GM23338 (cell line): ENCODE results near the gene PCDHGA9. TPM values are rescaled to one million over a fixed set of nuclear protein-coding genes. Genes with fewer than 3 reads are reported as not detected.

Source experiments
- ATAC-seq: fragments of 200-7000 bp; cut with Tn5 transposase; 3 replicates; pipeline ENCODE4 v1.9.1; 2020
- DNase-seq: peaks from one replicate; pipeline ENCODE4 v3.0.0-alpha.2; 2015; ENCODE audit warnings: low spot score
- H2AFZ ChIP-seq: fragments of 200-600 bp; sonication (generic); 2 replicates; pipeline ENCODE4 v1.8.0; 2016; ENCODE audit warnings: antibody characterized with exemption, mild to moderate bottlenecking, moderate library complexity
- H3F3A ChIP-seq: fragments of 200-600 bp; sonication (generic); replicated peaks from 2 replicates; pipeline ENCODE4 v1.8.0; 2017; ENCODE audit warnings: antibody characterized with exemption, mixed run types, low read depth
- H3K27ac ChIP-seq: fragments of 200-600 bp; sonication (generic); 2 replicates; pipeline ENCODE4 v1.6.1; 2016; ENCODE audit warnings: low read depth
- H3K27me3 ChIP-seq: fragments of 200-600 bp; sonication (generic); 2 replicates; pipeline ENCODE4 v1.8.0; 2016; ENCODE audit warnings: mild to moderate bottlenecking, mixed run types, moderate library complexity; ENCODE audit not compliant: insufficient read depth
- H3K36me3 ChIP-seq: fragments of 200-600 bp; sonication (generic); 2 replicates; pipeline ENCODE4 v1.8.0; 2016; ENCODE audit warnings: mild to moderate bottlenecking; ENCODE audit not compliant: insufficient read depth
- H3K4me1 ChIP-seq: fragments of 200-600 bp; sonication (generic); 2 replicates; pipeline ENCODE4 v1.8.0; 2016; ENCODE audit warnings: mild to moderate bottlenecking, moderate library complexity; ENCODE audit not compliant: insufficient read depth
- H3K4me2 ChIP-seq: fragments of 200-600 bp; sonication (generic); 2 replicates; pipeline ENCODE4 v1.7.1; 2017; ENCODE audit warnings: mixed run types
- H3K4me3 ChIP-seq: fragments of 200-600 bp; sonication (generic); 2 replicates; pipeline ENCODE4 v1.6.1; 2016; ENCODE audit warnings: mixed run types
- H3K79me2 ChIP-seq: fragments of 200-600 bp; sonication (generic); replicated peaks from 2 replicates; pipeline ENCODE4 v1.8.0; 2017; ENCODE audit warnings: mild to moderate bottlenecking; ENCODE audit not compliant: insufficient read depth
- H3K9me2 ChIP-seq: fragments of 200-600 bp; sonication (generic); 2 replicates; pipeline ENCODE4 v1.8.0; 2017; ENCODE audit not compliant: insufficient read depth
- H4K20me1 ChIP-seq: fragments of 200-600 bp; sonication (generic); replicated peaks from 2 replicates; pipeline ENCODE4 v1.8.0; 2017; ENCODE audit warnings: mild to moderate bottlenecking; ENCODE audit not compliant: insufficient read depth
- H3K27ac Mint-ChIP-seq: 2 replicates; pipeline ENCODE4 v1.8.0; 2020; ENCODE audit warnings: inconsistent platforms, mild to moderate bottlenecking, moderate library complexity, mixed read lengths
- H3K27me3 Mint-ChIP-seq: 3 replicates; pipeline ENCODE4 v1.8.0; 2022; ENCODE audit warnings: low read depth, mild to moderate bottlenecking, moderate library complexity, mixed read lengths, inconsistent platforms; ENCODE audit not compliant: insufficient read depth, poor library complexity
- H3K36me3 Mint-ChIP-seq: 3 replicates; pipeline ENCODE4 v1.8.0; 2021; ENCODE audit warnings: low read depth, mild to moderate bottlenecking, inconsistent platforms, moderate library complexity, mixed read lengths
- H3K4me1 Mint-ChIP-seq: 3 replicates; pipeline ENCODE4 v1.8.0; 2020; ENCODE audit warnings: mild to moderate bottlenecking, inconsistent platforms, mixed read lengths
- H3K4me3 Mint-ChIP-seq: 3 replicates; pipeline ENCODE4 v1.8.0; 2021; ENCODE audit warnings: moderate library complexity, mild to moderate bottlenecking, inconsistent platforms, mixed read lengths
- H3K9me3 Mint-ChIP-seq: 3 replicates; pipeline ENCODE4 v1.8.0; 2020; ENCODE audit warnings: moderate library complexity, mild to moderate bottlenecking, inconsistent platforms, mixed read lengths
- CTCF ChIP-seq, 2 experiments: fragments of 200-600 bp in 1 of 2; sonication (generic) in 1 of 2; conservative IDR thresholded peaks; 2 replicates each; pipeline versions ENCODE4 v1.5.1 to v1.6.1; 2016 to 2017; ENCODE audit warnings: antibody characterized with exemption in 2 of 2, low read depth in 2 of 2, mild to moderate bottlenecking in 2 of 2, moderate library complexity in 1 of 2
- ETS1 ChIP-seq: IDR thresholded peaks from 2 replicates; pipeline ENCODE4 v1.6.1; 2016; ENCODE audit warnings: antibody characterized with exemption
- EZH2phosphoT487 ChIP-seq: fragments of 200-600 bp; sonication (generic); IDR thresholded peaks from one replicate; pipeline ENCODE4 v1.8.1; 2018; ENCODE audit warnings: antibody characterized with exemption; ENCODE audit not compliant: unreplicated experiment
- NANOG ChIP-seq: IDR thresholded peaks from 2 replicates; pipeline ENCODE4 v1.6.1; 2016; ENCODE audit warnings: antibody characterized with exemption, borderline replicate concordance
- ZNF331 ChIP-seq: fragments of 250-450 bp; sonication (Bioruptor Pico); IDR thresholded peaks from 2 replicates; pipeline ENCODE4 v1.5.0; 2020; ENCODE audit warnings: low read depth, mild to moderate bottlenecking, moderate library complexity
- ZNF462 ChIP-seq: fragments of 250-450 bp; sonication (Bioruptor Pico); IDR thresholded peaks from 2 replicates; pipeline ENCODE4 v1.5.0; 2020; ENCODE audit warnings: mild to moderate bottlenecking, moderate library complexity
- polyA plus RNA-seq: library from polyadenylated mRNA; unstranded; fragments of >200 nt; fragmentation: Nextera tagmentation; extraction: Ambion mirVana; gene quantifications from 2 replicates; pipeline ENCODE4 v1.2.1, GENCODE V29; 2016
- total RNA-seq: library from RNA; depleted of rRNA; stranded (reverse); fragments of >200 nt; shearing (Covaris generic); gene quantifications from 2 replicates; pipeline ENCODE4 v1.2.3, GENCODE V29; 2014

The PCDHGA9 gene
- total and polyA plus RNA-seq, 2 experiments from 2014 or later, result 0.50 to 5.5 TPM

GRCh38 chr5:141363952-141364660, 38.5 kb upstream of the PCDHGA9 start, which contains the start of gene PCDHGA5:
Gene PCDHGA5 (plus strand): TSS chr5:141364162. CDS start chr5:141364331, 169 bp downstream.
- Histone ChIP-seq H3K79me2 (no peaks in the 10 kb centered on the region), H3K4me2 (peak within 1 kb of the TSS; percentile 42), H4K20me1 (no peaks in the 10 kb centered on the region), H3K4me1 (peaks cover 17% of the 10 kb centered on the region; the same call in 1 of the 2 replicates), H3K9me2 (no peaks in the 10 kb centered on the region), H3K27me3 (no peaks in the 10 kb centered on the region), H3K27ac (no peak within 1 kb of the TSS), H3K4me3 (peak within 1 kb of the TSS; percentile 15), H3K36me3 (peaks cover 4% of the 10 kb centered on the region; the same call in 1 of the 2 replicates), H2AFZ (no peak within 1 kb of the TSS), H3F3A (0 out of 2 replicates have a peak, but pooled peaks cover 3% of the 10 kb centered on the region)
- no peak for ATAC-seq
- Mint-ChIP-seq H3K9me3 (peaks cover 71% of the 10 kb centered on the region), H3K36me3 (peaks cover 64% of the 10 kb centered on the region), H3K27me3 (peaks cover 14% of the 10 kb centered on the region), H3K27ac (no peak within 1 kb of the TSS), H3K4me3 (no peak within 1 kb of the TSS), H3K4me1 (peaks cover 14% of the 10 kb centered on the region)
- DNase-seq, result no peak
- TF ChIP-seq CTCF (conservative IDR thresholded peaks at IDR 0.05; ENCODE audit: low read depth in 2 of 2), result peak in 1 of 2 experiments; percentile 37; a peak in 2 of 4 replicates
- TF ChIP-seq EZH2phosphoT487, result no peak

- Mint-ChIP-seq H3K27ac (no peak overlapping the region), H3K9me3 (peaks cover 69% of the 10 kb centered on the region), H3K27me3 (peaks cover 9% of the 10 kb centered on the region), H3K4me3 (no peak overlapping the region), H3K4me1 (peaks cover 9% of the 10 kb centered on the region), H3K36me3 (peaks cover 61% of the 10 kb centered on the region)
- ATAC-seq, result no peak
- Histone ChIP-seq H3K27me3 (no peaks in the 10 kb centered on the region), H3K79me2 (no peaks in the 10 kb centered on the region), H3F3A (no peaks in the 10 kb centered on the region), H4K20me1 (no peaks in the 10 kb centered on the region), H2AFZ (no peak overlapping the region), H3K9me2 (no peaks in the 10 kb centered on the region), H3K36me3 (peaks cover 4% of the 10 kb centered on the region; the same call in 1 of the 2 replicates), H3K4me3 (no peak overlapping the region), H3K27ac (no peak overlapping the region), H3K4me2 (no peak overlapping the region), H3K4me1 (peaks cover 17% of the 10 kb centered on the region; the same call in 1 of the 2 replicates)
- DNase-seq, result no peak
- no peak for TF ChIP-seq CTCF (conservative IDR thresholded peaks at IDR 0.05; ENCODE audit: low read depth in 2 of 2)
- TF ChIP-seq NANOG, result no peak
- TF ChIP-seq ZNF331, result no peak
- TF ChIP-seq ZNF462 (CRISPR knock-in tag), result no peak
- no peak for TF ChIP-seq ETS1
Observed at GRCh38 chr5:141366016-141366896, 36.3 kb upstream of the PCDHGA9 start.
